ENCODE measurements around the gene RNF180. TPM values are rescaled to one million over a fixed set of nuclear protein-coding genes. Genes with fewer than 3 reads are reported as not detected.

Gene RNF180
- total and polyA plus RNA-seq, 4 donors, result 1.4 to 24.4 (median 6.3) TPM

GRCh38 chr5:64160201-64160600 lies 5.4 kb upstream of the RNF180 start:
- Histone ChIP-seq H3K27me3 (ENCODE audit: control insufficient read depth in 3 of 3, insufficient read depth in 3 of 3, low read length in 2 of 3) (peaks cover 0 to 3% (median 0%) of the 10 kb centered on the region in 3 donors), H3K9ac (ENCODE audit: insufficient read depth in 1 of 2, low read length in 2 of 2) (no peak overlapping the region), H3K27ac (ENCODE audit: low read depth in 1 of 2, low read length in 1 of 2) (no peak overlapping the region), H3K36me3 (ENCODE audit: control insufficient read depth in 4 of 4, insufficient read depth in 4 of 4, low read length in 4 of 4) (no peaks in the 10 kb centered on the region), H3K4me3 (no peak overlapping the region), H3K4me1 (ENCODE audit: control insufficient read depth in 5 of 5, insufficient read depth in 5 of 5, low read length in 5 of 5) (peaks cover 0 to 3% (median 0%) of the 10 kb centered on the region in 5 donors), H3K9me3 (ENCODE audit: control insufficient read depth in 4 of 4, insufficient read depth in 3 of 4, low read length in 3 of 4) (no peaks in the 10 kb centered on the region)
- no peak for ATAC-seq (ENCODE audit: insufficient read depth, low FRiP score)
- DNase-seq, result no peak
- TF ChIP-seq, protein P1, sequence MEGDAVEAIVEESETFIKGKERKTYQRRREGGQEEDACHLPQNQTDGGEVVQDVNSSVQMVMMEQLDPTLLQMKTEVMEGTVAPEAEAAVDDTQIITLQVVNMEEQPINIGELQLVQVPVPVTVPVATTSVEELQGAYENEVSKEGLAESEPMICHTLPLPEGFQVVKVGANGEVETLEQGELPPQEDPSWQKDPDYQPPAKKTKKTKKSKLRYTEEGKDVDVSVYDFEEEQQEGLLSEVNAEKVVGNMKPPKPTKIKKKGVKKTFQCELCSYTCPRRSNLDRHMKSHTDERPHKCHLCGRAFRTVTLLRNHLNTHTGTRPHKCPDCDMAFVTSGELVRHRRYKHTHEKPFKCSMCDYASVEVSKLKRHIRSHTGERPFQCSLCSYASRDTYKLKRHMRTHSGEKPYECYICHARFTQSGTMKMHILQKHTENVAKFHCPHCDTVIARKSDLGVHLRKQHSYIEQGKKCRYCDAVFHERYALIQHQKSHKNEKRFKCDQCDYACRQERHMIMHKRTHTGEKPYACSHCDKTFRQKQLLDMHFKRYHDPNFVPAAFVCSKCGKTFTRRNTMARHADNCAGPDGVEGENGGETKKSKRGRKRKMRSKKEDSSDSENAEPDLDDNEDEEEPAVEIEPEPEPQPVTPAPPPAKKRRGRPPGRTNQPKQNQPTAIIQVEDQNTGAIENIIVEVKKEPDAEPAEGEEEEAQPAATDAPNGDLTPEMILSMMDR (IDR thresholded peaks at IDR 0.05; ENCODE audit: control extremely low read depth, extremely low read depth), result no peak
- 87 to 94% methylated on average over 6 of the region's 6 CpGs for WGBS, 2 donors

GRCh38 chr5:64161420-64161819 lies 4.2 kb upstream of the RNF180 start:
- 74 to 78% methylated on average over 3 of the region's 3 CpGs for WGBS, 2 donors
- no peaks in the 10 kb centered on the region for H3K9me3 ChIP-seq (ENCODE audit: control insufficient read depth in 4 of 4, insufficient read depth in 3 of 4, low read length in 3 of 4)
- H3K9ac ChIP-seq (ENCODE audit: insufficient read depth in 1 of 2, low read length in 2 of 2), result no peak overlapping the region
- H3K36me3 ChIP-seq (ENCODE audit: control insufficient read depth in 4 of 4, insufficient read depth in 4 of 4, low read length in 4 of 4), result no peaks in the 10 kb centered on the region
- peaks cover 0 to 5% (median 0%) of the 10 kb centered on the region in 5 donors for H3K4me1 ChIP-seq (ENCODE audit: control insufficient read depth in 5 of 5, insufficient read depth in 5 of 5, low read length in 5 of 5)
- H3K27me3 ChIP-seq (ENCODE audit: control insufficient read depth in 3 of 3, insufficient read depth in 3 of 3, low read length in 2 of 3), result peaks cover 0 to 3% (median 0%) of the 10 kb centered on the region in 3 donors
- H3K27ac ChIP-seq (ENCODE audit: low read depth in 1 of 2, low read length in 1 of 2), result no peak overlapping the region
- TF ChIP-seq, protein P1 (IDR thresholded peaks at IDR 0.05; ENCODE audit: control extremely low read depth, extremely low read depth), result no peak
- DNase-seq, result no peak
- no peak for ATAC-seq (ENCODE audit: insufficient read depth, low FRiP score)
- H3K4me3 ChIP-seq, result no peak overlapping the region

DNA sequence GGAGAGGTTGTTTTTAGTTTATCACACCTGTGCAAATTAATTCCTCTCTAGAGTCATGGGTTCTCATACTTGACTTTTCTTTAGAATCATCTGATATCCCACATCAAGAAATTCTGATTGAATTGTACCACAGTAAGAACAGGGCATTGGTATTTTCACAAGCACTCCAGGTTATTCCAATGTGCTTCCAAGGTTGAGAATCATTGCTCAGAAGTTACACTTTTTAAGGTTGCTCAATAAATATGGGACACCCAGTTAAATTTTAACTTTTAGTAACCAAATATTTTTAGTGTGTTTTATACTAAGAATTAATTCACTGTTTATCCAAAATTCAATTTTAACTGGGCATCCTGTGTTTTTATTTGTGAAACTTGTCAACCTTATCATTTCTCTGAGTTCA lies 2.5 kb upstream of the RNF180 start:
- Histone ChIP-seq H3K27me3 (ENCODE audit: control insufficient read depth in 3 of 3, insufficient read depth in 3 of 3, low read length in 2 of 3) (peaks cover 0 to 3% (median 0%) of the 10 kb centered on the region in 3 donors), H3K9ac (ENCODE audit: insufficient read depth in 1 of 2, low read length in 2 of 2) (no peak overlapping the region), H3K36me3 (ENCODE audit: control insufficient read depth in 4 of 4, insufficient read depth in 4 of 4, low read length in 4 of 4) (no peaks in the 10 kb centered on the region), H3K27ac (ENCODE audit: low read depth in 1 of 2, low read length in 1 of 2) (no peak overlapping the region), H3K4me1 (ENCODE audit: control insufficient read depth in 5 of 5, insufficient read depth in 5 of 5, low read length in 5 of 5) (peaks cover 0 to 5% (median 0%) of the 10 kb centered on the region in 5 donors), H3K9me3 (ENCODE audit: control insufficient read depth in 4 of 4, insufficient read depth in 3 of 4, low read length in 3 of 4) (no peaks in the 10 kb centered on the region), H3K4me3 (no peak overlapping the region)
- TF ChIP-seq, protein P1 (IDR thresholded peaks at IDR 0.05; ENCODE audit: control extremely low read depth, extremely low read depth), result no peak
- ATAC-seq (ENCODE audit: insufficient read depth, low FRiP score), result no peak
- DNase-seq, result no peak

- TF ChIP-seq, protein P1 (IDR thresholded peaks at IDR 0.05; ENCODE audit: control extremely low read depth, extremely low read depth), result no peak
- ATAC-seq (ENCODE audit: insufficient read depth, low FRiP score) (no peak), DNase-seq (no peak)
- H3K9me3 ChIP-seq (ENCODE audit: control insufficient read depth in 4 of 4, insufficient read depth in 3 of 4, low read length in 3 of 4), result no peaks in the 10 kb centered on the region
- no peak overlapping the region for H3K9ac ChIP-seq (ENCODE audit: insufficient read depth in 1 of 2, low read length in 2 of 2)
- no peak overlapping the region for H3K27ac ChIP-seq (ENCODE audit: low read depth in 1 of 2, low read length in 1 of 2)
- H3K4me1 ChIP-seq (ENCODE audit: control insufficient read depth in 5 of 5, insufficient read depth in 5 of 5, low read length in 5 of 5), result peaks cover 0 to 5% (median 0%) of the 10 kb centered on the region in 5 donors
- no peaks in the 10 kb centered on the region for H3K36me3 ChIP-seq (ENCODE audit: control insufficient read depth in 4 of 4, insufficient read depth in 4 of 4, low read length in 4 of 4)
- H3K4me3 ChIP-seq, result no peak overlapping the region
- 85 to 90% methylated on average over 4 of the region's 4 CpGs for WGBS, 2 donors
- peaks cover 0 to 3% (median 0%) of the 10 kb centered on the region in 3 donors for H3K27me3 ChIP-seq (ENCODE audit: control insufficient read depth in 3 of 3, insufficient read depth in 3 of 3, low read length in 2 of 3)
Measured at GRCh38 chr5:64163746-64164145, 1.9 kb upstream of the RNF180 start.

All from lung (tissue), 12 donors.